ENCODE measurements around the gene PEAR1. TPM values are rescaled to one million over a fixed set of nuclear protein-coding genes. Genes with fewer than 3 reads are reported as not detected.

PEAR1 gene
- total and polyA plus RNA-seq, 2 of the 8 experiments (the other 6 are each of a cell fraction or from before 2014, with no cell fraction given), result 0.63 to 0.71 TPM

DNA sequence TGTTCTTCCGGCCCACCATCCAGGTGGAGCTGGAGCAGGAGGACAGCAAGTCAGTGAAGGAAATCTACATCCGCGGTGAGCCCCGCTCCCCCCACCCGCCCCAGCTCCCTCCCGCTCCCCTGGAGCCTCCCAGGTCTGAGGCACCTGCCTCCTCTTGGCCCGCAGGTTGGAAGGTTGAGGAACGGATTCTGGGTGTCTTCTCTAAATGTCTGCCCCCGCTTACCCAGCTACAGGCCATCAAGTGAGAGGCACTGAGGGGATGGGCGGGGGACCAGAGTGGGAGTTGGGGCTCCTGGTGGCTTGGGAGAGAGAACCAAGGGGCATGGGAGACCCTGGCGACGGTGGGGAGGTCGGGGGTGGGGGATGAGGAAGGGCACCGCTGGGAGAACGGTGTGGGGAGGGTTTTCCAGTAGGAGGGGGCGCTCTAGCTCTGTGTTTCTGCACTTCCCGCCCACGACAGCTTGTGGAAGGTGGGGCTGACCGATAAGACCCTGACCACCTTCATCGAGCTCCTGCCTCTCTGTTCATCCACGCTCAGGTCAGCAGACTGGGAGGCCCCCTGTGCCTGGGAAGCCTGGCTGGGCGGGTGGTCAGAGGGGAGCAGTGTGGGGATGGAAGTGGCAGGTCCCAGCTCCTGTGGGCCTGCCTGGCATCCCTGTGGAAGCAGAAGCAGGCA lies 31.1 kb downstream of the PEAR1 start:
- Histone ChIP-seq H4K8ac (ENCODE audit: extremely low read depth, insufficient read depth, low read length) (no peak overlapping the region), H2BK120ac (replicated peaks; ENCODE audit: low read depth, low read length) (no peak overlapping the region), H3K27ac (ENCODE audit: low read depth, low read length) (no peak overlapping the region), H3K14ac (ENCODE audit: insufficient read length) (no peak overlapping the region), H3K9me3 (ENCODE audit: insufficient read depth in 2 of 2, low read depth in 1 of 2, low read length in 1 of 2) (no peaks in the 10 kb centered on the region), H3K23ac (ENCODE audit: insufficient read length) (no peak overlapping the region), H3K9ac (replicated peaks in 1 of 4; ENCODE audit: extremely low read depth in 1 of 4, low read depth in 3 of 4, low read length in 3 of 4) (no peak overlapping the region), H3K79me2 (ENCODE audit: control insufficient read depth in 1 of 2, insufficient read depth in 2 of 2, low read length in 2 of 2) (no peaks in the 10 kb centered on the region), H3K27me3 (replicated peaks in 1 of 4; ENCODE audit: control insufficient read depth in 3 of 4, extremely low read depth in 1 of 4, insufficient read depth in 3 of 4, low read length in 3 of 4) (peaks cover 75 to 98% (median 92%) of the 10 kb centered on the region in 4 experiments), H2AK5ac (ENCODE audit: low read depth, low read length) (no peak overlapping the region), H3K79me1 (ENCODE audit: low read depth, low read length) (no peaks in the 10 kb centered on the region), H4K5ac (ENCODE audit: insufficient read length, low read depth, low read length) (no peak overlapping the region), H4K91ac (replicated peaks; ENCODE audit: insufficient read length, low read length) (no peak overlapping the region), H2AFZ (ENCODE audit: low read length) (no peak overlapping the region), H2BK12ac (ENCODE audit: low read depth, low read length) (no peak overlapping the region), H3K4ac (replicated peaks; ENCODE audit: insufficient read length, low read depth, low read length) (no peak overlapping the region), H3K36me3 (ENCODE audit: control insufficient read depth in 2 of 4, insufficient read depth in 4 of 4, low read length in 3 of 4) (no peaks in the 10 kb centered on the region), H3K18ac (ENCODE audit: extremely low read depth, low read length) (peak overlapping the region; percentile 60; the same call in 1 of the 2 replicates), H3K56ac (replicated peaks; ENCODE audit: insufficient read length, low read depth, low read length) (no peak overlapping the region), H2BK15ac (ENCODE audit: low read length) (peak overlapping the region; percentile 81; the same call in 1 of the 2 replicates), H3K4me2 (ENCODE audit: insufficient read depth in 1 of 2, low read depth in 2 of 2, low read length in 2 of 2) (peak overlapping the region; percentile 94 to 98), H2BK5ac (ENCODE audit: low read depth, low read length) (peak overlapping the region; percentile 16; the same call in 1 of the 2 replicates), H3K4me3 (ENCODE audit: extremely low read depth in 1 of 4, insufficient read depth in 2 of 4, low read depth in 3 of 4, low read length in 4 of 4) (peak overlapping the region; percentile 35 to 63 (median 42); a peak in 7 of 8 replicates), H3K23me2 (ENCODE audit: low read depth, low read length) (peaks cover 9% of the 10 kb centered on the region; the same call in 1 of the 2 replicates), H3K4me1 (replicated peaks in 1 of 4; ENCODE audit: control insufficient read depth in 3 of 4, insufficient read depth in 4 of 4, low read length in 3 of 4) (peaks cover 3 to 23% (median 10%) of the 10 kb centered on the region in 4 experiments; a peak in 6 of 7 replicates), H2BK20ac (ENCODE audit: low read length) (peak overlapping the region; percentile 61; the same call in 1 of the 2 replicates), H4K20me1 (replicated peaks in 1 of 2; ENCODE audit: control insufficient read depth in 1 of 2, insufficient read depth in 2 of 2, low read length in 2 of 2) (peaks cover 4 to 19% of the 10 kb centered on the region in 2 experiments)
- CTCF ChIA-PET (ENCODE audit: partially characterized antibody), result interaction anchor here (0.8 to 11.8 kb wide), 15 partner anchors 8 to 301 kb away, joined by 3 to 287 read pairs (median 6); partner anchors contain the start of genes INSRR, NTRK1 and PEAR1
- DNase-seq (ENCODE audit: low read depth in 1 of 2, low spot score in 2 of 2), result no peak
- 12% methylated on average over 14 of the region's 22 CpGs; no CpG with 5 or more reads in 1 of the 2 experiments for WGBS, 2 experiments (ENCODE audit: extremely low coverage in 1 of 2, insufficient coverage in 1 of 2, insufficient read length in 1 of 2, insufficient replicate concordance in 2 of 2, low coverage in 1 of 2, low lambda C conversion rate in 2 of 2, missing lambda C conversion rate in 1 of 2)
- POLR2A ChIA-PET (ENCODE audit: partially characterized antibody), result interaction anchor here (0.6 to 2.3 kb wide), 8 partner anchors 11 to 216 kb away, joined by 3 to 10 read pairs (median 4); no protein-coding TSS in a partner anchor
- FAIRE-seq, result no peak
- TF ChIP-seq SUZ12 (IDR thresholded peaks at IDR 0.05; ENCODE audit: low read length) (peak; percentile 13), EZH2 (IDR thresholded peaks at IDR 0.05; ENCODE audit: low read depth, low read length, severe bottlenecking) (peak; percentile 44), RAD21 (IDR thresholded peaks at IDR 0.05 in 1 of 2, conservative IDR thresholded peaks at IDR 0.05 in 1 of 2; ENCODE audit: low read depth in 2 of 2, low read length in 2 of 2) (no peak)
